ENCODE data around the gene ARHGEF16.

ARHGEF16 gene

DNA sequence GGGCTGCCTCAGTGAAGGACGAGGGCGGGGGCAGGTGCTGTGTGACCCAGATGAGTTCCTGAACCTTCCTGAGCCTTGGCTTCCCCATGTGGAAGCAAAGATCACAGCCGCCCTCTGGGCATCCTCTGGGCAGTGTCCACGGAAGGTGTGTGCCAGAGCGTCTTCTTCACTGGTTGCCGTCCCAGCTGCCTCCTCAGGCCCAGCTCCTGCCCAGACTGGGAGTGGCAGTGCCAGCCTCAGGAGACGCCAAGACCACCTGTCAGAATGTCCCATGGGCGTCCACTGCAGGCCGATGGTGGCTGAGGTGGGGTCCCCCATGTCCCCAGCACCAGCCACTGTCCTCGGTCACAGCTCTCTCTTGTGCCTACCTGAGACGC, 10.2 kb downstream of the ARHGEF16 start:
- H3K36me3 ChIP-seq = peaks cover 5% of the 10 kb centered on the region; the same call in 1 of the 2 replicates
- no peak overlapping the region for H3K27ac ChIP-seq
- no peak overlapping the region for H3K4me3 ChIP-seq (ENCODE audit: low read depth, low read length)
- no peaks in the 10 kb centered on the region for H3K9me3 ChIP-seq (ENCODE audit: severe bottlenecking)
- TF ChIP-seq, protein P1, sequence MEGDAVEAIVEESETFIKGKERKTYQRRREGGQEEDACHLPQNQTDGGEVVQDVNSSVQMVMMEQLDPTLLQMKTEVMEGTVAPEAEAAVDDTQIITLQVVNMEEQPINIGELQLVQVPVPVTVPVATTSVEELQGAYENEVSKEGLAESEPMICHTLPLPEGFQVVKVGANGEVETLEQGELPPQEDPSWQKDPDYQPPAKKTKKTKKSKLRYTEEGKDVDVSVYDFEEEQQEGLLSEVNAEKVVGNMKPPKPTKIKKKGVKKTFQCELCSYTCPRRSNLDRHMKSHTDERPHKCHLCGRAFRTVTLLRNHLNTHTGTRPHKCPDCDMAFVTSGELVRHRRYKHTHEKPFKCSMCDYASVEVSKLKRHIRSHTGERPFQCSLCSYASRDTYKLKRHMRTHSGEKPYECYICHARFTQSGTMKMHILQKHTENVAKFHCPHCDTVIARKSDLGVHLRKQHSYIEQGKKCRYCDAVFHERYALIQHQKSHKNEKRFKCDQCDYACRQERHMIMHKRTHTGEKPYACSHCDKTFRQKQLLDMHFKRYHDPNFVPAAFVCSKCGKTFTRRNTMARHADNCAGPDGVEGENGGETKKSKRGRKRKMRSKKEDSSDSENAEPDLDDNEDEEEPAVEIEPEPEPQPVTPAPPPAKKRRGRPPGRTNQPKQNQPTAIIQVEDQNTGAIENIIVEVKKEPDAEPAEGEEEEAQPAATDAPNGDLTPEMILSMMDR (IDR thresholded peaks at IDR 0.05; ENCODE audit: low read depth, low read length) = no peak
- no peaks in the 10 kb centered on the region for H3K27me3 ChIP-seq (ENCODE audit: insufficient read depth, low read depth, severe bottlenecking)
- no peak for DNase-seq

DNA sequence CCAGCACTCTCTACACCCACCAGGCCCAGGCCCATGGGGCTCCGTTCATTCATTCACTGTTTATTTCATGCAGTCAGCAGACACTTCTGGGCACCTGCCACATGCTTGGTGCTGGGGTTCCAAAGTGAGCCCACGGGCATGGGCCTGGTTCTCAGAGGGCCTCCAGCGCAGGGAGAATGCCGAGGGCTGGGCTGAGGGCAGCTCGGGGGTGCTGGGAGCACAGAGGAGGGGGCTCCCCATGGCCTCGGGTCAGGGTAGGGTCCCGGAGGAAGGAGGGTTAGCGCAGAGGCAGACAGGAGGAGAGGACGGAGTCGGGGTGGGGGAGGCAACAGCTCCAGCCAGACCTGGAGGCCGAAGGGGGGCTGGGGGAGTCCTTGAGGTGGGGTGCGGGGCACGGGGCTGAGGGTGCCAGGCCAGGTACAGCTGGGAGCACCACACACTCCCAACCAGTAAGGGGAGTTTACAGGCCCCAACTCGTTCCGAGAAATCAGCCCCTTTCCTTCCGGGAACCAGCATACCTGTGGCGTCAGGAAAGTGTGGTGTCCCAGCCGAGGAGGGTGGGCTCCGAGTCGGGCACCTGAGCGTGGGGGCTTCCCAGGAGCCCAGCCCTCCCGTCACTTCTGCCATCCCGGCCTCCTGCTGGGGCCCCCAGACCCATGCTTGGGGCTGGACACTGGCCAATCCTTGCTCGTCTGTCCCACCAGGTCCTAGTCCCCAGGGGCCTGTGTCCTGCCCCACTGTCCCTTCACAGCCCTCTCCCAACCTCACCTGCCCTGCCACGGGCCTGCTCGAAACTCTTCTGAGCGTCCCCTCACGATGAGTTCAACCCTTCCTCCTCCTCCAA, 10.8 kb downstream of the ARHGEF16 start:
- Histone ChIP-seq H3K36me3 (peaks cover 6% of the 10 kb centered on the region; the same call in 1 of the 2 replicates), H3K4me3 (ENCODE audit: low read depth, low read length) (no peak overlapping the region), H3K27ac (no peak overlapping the region), H3K9me3 (ENCODE audit: severe bottlenecking) (no peaks in the 10 kb centered on the region), H3K27me3 (ENCODE audit: insufficient read depth, low read depth, severe bottlenecking) (no peaks in the 10 kb centered on the region)
- TF ChIP-seq, protein P1 (IDR thresholded peaks at IDR 0.05; ENCODE audit: low read depth, low read length) = no peak
- no peak for DNase-seq

DNA sequence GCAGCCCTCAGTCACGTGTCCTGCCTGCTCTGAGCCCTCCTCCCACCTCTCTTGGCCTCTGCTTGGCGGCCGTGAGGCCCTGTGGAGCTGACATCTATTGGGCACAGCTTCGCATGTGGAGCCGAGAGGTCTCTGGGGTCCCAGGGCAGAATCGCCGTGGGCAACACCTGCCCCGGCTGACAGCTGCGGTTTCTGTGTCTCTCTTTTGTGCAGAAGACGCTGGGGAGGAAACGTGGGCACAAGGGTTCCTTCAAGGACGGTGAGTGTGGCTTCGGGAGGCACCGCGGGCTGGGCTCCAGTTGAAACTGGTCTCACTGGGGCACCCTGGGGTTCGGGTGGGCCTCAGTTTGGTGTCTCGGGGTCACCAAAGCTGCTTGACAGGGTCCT, 11.5 kb downstream of the ARHGEF16 start:
- no peak for DNase-seq
- no peaks in the 10 kb centered on the region for H3K9me3 ChIP-seq (ENCODE audit: severe bottlenecking)
- no peak overlapping the region for H3K27ac ChIP-seq
- TF ChIP-seq, protein P1 (IDR thresholded peaks at IDR 0.05; ENCODE audit: low read depth, low read length) = no peak
- no peak overlapping the region for H3K4me3 ChIP-seq (ENCODE audit: low read depth, low read length)
- no peaks in the 10 kb centered on the region for H3K27me3 ChIP-seq (ENCODE audit: insufficient read depth, low read depth, severe bottlenecking)
- peaks cover 6% of the 10 kb centered on the region; the same call in 1 of the 2 replicates for H3K36me3 ChIP-seq

DNA sequence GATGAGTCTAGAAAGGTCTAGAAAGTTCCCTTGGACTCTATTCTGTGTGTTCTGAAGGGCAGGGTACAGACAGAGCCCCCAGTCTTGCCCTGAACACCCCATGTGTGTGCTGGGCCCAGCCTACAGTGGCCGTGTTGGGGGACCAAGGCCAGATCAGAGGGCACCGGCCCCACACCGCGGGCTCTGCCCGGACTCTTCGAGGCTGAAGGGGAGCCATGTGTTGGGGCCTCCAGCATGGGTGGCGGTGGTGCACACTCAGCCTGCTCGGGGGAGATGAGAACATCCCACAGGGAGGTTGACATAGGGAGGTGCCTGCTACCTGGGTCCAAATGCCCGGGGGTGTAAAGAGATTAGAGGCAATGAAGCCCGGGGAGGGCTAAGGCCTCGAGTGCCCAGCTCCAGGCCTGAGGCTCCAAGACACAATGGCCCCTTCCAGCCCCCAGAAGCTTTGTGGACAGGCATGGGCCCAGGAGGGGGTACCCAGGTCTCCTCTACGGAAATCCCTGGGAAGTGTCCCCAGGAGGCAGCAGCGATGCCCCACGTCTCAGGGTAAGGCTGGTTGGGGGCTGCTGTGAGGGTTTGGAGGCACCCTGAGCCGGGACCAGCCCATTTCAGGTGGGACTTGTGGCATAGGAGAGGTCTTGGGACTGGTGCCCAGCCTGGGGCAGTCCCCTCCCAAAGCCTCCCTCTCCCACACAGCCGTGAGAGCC, 12.1 kb downstream of the ARHGEF16 start:
- no peak for DNase-seq
- TF ChIP-seq, protein P1 (IDR thresholded peaks at IDR 0.05; ENCODE audit: low read depth, low read length) = no peak
- Histone ChIP-seq H3K27ac (no peak overlapping the region), H3K9me3 (ENCODE audit: severe bottlenecking) (no peaks in the 10 kb centered on the region), H3K4me3 (ENCODE audit: low read depth, low read length) (no peak overlapping the region), H3K36me3 (peaks cover 6% of the 10 kb centered on the region; the same call in 1 of the 2 replicates), H3K27me3 (ENCODE audit: insufficient read depth, low read depth, severe bottlenecking) (no peaks in the 10 kb centered on the region)

DNA sequence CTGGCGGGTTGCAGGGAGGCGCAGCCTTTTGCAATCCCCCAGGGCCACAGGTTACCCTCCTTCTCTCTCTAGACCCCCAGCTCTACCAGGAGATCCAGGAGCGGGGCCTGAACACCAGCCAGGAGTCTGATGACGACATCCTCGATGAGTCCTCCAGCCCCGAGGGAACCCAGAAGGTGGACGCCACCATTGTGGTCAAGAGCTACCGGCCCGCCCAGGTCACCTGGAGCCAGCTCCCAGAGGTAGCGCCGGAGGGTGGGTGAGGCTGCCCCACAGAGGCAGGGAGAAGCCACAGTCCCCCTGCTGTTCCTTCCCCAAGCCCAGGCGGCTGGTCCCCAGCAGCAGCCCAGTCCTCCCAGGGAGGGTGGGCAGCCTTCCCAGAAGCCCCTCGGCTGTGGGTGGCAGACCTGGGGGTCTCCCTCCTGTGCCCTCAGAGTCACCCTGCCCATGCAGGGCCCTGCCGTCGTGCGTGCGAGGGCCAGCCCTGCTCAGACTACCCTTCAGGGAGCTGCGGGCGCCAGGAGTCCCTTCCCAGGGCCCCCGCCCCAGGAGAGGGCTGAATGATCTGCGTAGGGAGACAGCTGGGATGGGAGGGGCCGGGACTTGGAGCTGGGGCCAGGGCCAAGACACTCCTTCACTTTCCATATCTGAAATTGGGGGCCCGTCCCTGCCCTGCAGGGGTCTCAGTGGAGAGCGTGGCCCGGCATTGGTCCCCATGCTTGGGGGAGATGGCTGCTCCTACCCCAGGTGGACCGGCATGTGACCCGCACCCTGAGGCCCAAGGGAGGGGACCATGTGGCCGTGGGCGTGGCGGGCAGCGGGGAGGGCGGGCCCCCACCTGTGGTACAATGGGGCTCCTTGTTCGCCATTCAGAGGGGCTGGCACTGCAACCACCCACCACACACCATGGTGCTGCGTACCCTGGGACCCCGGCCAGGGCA, 12.9 kb downstream of the ARHGEF16 start:
- TF ChIP-seq, protein P1 (IDR thresholded peaks at IDR 0.05; ENCODE audit: low read depth, low read length) = no peak
- Histone ChIP-seq H3K9me3 (ENCODE audit: severe bottlenecking) (no peaks in the 10 kb centered on the region), H3K4me3 (ENCODE audit: low read depth, low read length) (no peak overlapping the region), H3K27me3 (ENCODE audit: insufficient read depth, low read depth, severe bottlenecking) (no peaks in the 10 kb centered on the region), H3K36me3 (peaks cover 6% of the 10 kb centered on the region; the same call in 1 of the 2 replicates), H3K27ac (no peak overlapping the region)
- DNase-seq = no peak
